GM21723 (cell line): Measurements from ENCODE around the gene SLC25A34.

Experiments used
- ATAC-seq: cut with Tn5 transposase; IDR thresholded peaks from one replicate; pipeline ENCODE4 v1.9.1; 2021; ENCODE audit warnings: mild to moderate bottlenecking, moderate library complexity; ENCODE audit not compliant: unreplicated experiment

The SLC25A34 gene

GRCh38 chr1:15731735-15732685, 4.0 kb upstream of the SLC25A34 start:
- ATAC-seq: no peak

GRCh38 chr1:15732686-15733081, 3.4 kb upstream of the SLC25A34 start:
- ATAC-seq: no peak

- ATAC-seq: no peak
Observed at GRCh38 chr1:15733218-15733725, 2.8 kb upstream of the SLC25A34 start.

- ATAC-seq: no peak
Observed at GRCh38 chr1:15733726-15734226, 2.3 kb upstream of the SLC25A34 start.

- ATAC-seq: no peak
Observed at GRCh38 chr1:15734296-15734695, 1.8 kb upstream of the SLC25A34 start.

- ATAC-seq: no peak
Observed at GRCh38 chr1:15734901-15735300, 1.2 kb upstream of the SLC25A34 start.

- no peak for ATAC-seq
Observed at GRCh38 chr1:15735304-15736037, 587 bp upstream of the SLC25A34 start.

- ATAC-seq: no peak
Observed at GRCh38 chr1:15736892-15737261, 819 bp downstream of the SLC25A34 start.

GRCh38 chr1:15737324-15738319, 1.6 kb downstream of the SLC25A34 start:
- ATAC-seq: no peak

- ATAC-seq: no peak
Observed at GRCh38 chr1:15738416-15739113, 2.5 kb downstream of the SLC25A34 start.

- no peak for ATAC-seq
Observed at GRCh38 chr1:15739259-15739658, 3.2 kb downstream of the SLC25A34 start.

- ATAC-seq: no peak
Observed at GRCh38 chr1:15739745-15740144, 3.7 kb downstream of the SLC25A34 start.

GRCh38 chr1:15740924-15741850, 5.1 kb downstream of the SLC25A34 start:
- no peak for ATAC-seq

GRCh38 chr1:15742339-15742801, 6.3 kb downstream of the SLC25A34 start, which contains the start of gene TMEM82:
Gene TMEM82 (plus strand): TSS chr1:15742499. CDS start chr1:15742560, 61 bp downstream.
- ATAC-seq: no peak

- no peak for ATAC-seq
Observed at GRCh38 chr1:15744122-15744679, 8.1 kb downstream of the SLC25A34 start.

GRCh38 chr1:15747378-15747777, 11.3 kb downstream of the SLC25A34 start:
- no peak for ATAC-seq

GRCh38 chr1:15748264-15748663, 12.2 kb downstream of the SLC25A34 start:
- ATAC-seq: no peak
